Panc1 (cell line): ENCODE data around the gene PPP1R3C. TPM values are rescaled to one million over a fixed set of nuclear protein-coding genes. Genes with fewer than 3 reads are reported as not detected.

Experiments used
- ATAC-seq: fragments of 200-7000 bp; cut with Tn5 transposase; 2 replicates; pipeline ENCODE4 v1.9.1; 2020; ENCODE audit warnings: mild to moderate bottlenecking, moderate library complexity
- BruUV-seq: library from RNA; stranded (reverse); fragments of 400-500 nt; replicated peaks from 2 replicates; lab custom pipeline; 2021; lab: Mats Ljungman, UMichigan
- CTCF ChIA-PET: fragments of 300-600 bp; sonication (Branson Sonifier 250); formaldehyde crosslinking; loops from one replicate; lab custom pipeline; 2022; ENCODE audit warnings: antibody characterized with exemption; lab: Charles Lee
- POLR2A ChIA-PET: fragments of 300-600 bp; sonication (Branson Sonifier 250); formaldehyde crosslinking; loops from one replicate; lab custom pipeline; 2022; ENCODE audit warnings: antibody characterized with exemption; lab: Charles Lee
- DNase-seq: peaks from one replicate; pipeline ENCODE4 v3.0.0-alpha.2; 2010; ENCODE audit warnings: low read depth, low spot score
- H3K27ac ChIP-seq: 2 replicates; pipeline ENCODE4 v1.5.1; 2011; ENCODE audit warnings: mild to moderate bottlenecking, low read length, inconsistent platforms
- H3K27me3 ChIP-seq: fragments of 200-500 bp; sonication (Bioruptor generic); 2 replicates; pipeline ENCODE4 v1.6.0; 2014; ENCODE audit warnings: low read length, inconsistent platforms; ENCODE audit not compliant: control insufficient read depth, insufficient read depth
- H3K36me3 ChIP-seq: fragments of 200-500 bp; sonication (Bioruptor generic); 2 replicates; pipeline ENCODE4 v1.5.1; 2014; ENCODE audit warnings: inconsistent platforms, mild to moderate bottlenecking, low read length, moderate library complexity; ENCODE audit not compliant: control insufficient read depth, insufficient read depth
- H3K4me1 ChIP-seq: 2 replicates; pipeline ENCODE4 v1.5.1; 2011; ENCODE audit warnings: inconsistent platforms, mild to moderate bottlenecking, low read length, moderate library complexity; ENCODE audit not compliant: control insufficient read depth, insufficient read depth
- H3K4me3 ChIP-seq, 2 experiments: 2 replicates each; pipeline ENCODE4 v1.5.1; 2011 to 2012; ENCODE audit warnings: low read depth in 2 of 2, low read length in 2 of 2, mild to moderate bottlenecking in 2 of 2, inconsistent platforms in 1 of 2, moderate library complexity in 1 of 2
- H3K9me3 ChIP-seq: fragments of 200-500 bp; sonication (Bioruptor generic); 2 replicates; pipeline ENCODE4 v1.5.1; 2014; ENCODE audit warnings: low read depth, mild to moderate bottlenecking, inconsistent platforms, low read length, moderate library complexity; ENCODE audit not compliant: control insufficient read depth, insufficient read depth
- CTCF ChIP-seq: fragments of 450-650 bp; IDR thresholded peaks from 2 replicates; pipeline ENCODE4 v1.5.1; 2017; ENCODE audit warnings: mild to moderate bottlenecking
- POLR2AphosphoS5 ChIP-seq: IDR thresholded peaks from 2 replicates; pipeline ENCODE4 v1.6.1; 2012; ENCODE audit warnings: mild to moderate bottlenecking, low read depth, low read length, moderate library complexity
- REST ChIP-seq, 2 experiments: IDR thresholded peaks; 2 replicates each; pipeline ENCODE4 v1.6.1; 2011 to 2012; ENCODE audit warnings: low read depth in 2 of 2, control low read depth in 1 of 2, low read length in 1 of 2, mild to moderate bottlenecking in 1 of 2, moderate library complexity in 1 of 2; ENCODE audit not compliant: insufficient read depth in 1 of 2
- SIN3A ChIP-seq: IDR thresholded peaks from 2 replicates; pipeline ENCODE4 v1.6.1; 2012; ENCODE audit warnings: low read depth, mild to moderate bottlenecking, low read length, moderate library complexity, borderline replicate concordance; ENCODE audit not compliant: insufficient read depth
- TCF7L2 ChIP-seq: IDR thresholded peaks from 2 replicates; pipeline ENCODE4 v1.6.1; 2011; ENCODE audit warnings: mild to moderate bottlenecking, low read depth, low read length, inconsistent platforms
- in situ Hi-C: cut with HindIII; loops from 2 replicates; pipeline ENCODE4 v1.10.0; 2016; ENCODE audit warnings: low sequenced_read_pairs, low pct_unique_long_range_greater_than_20kb
- intact Hi-C: fragments of 100-400 bp; cut with micrococcal nuclease; formaldehyde crosslinking; loops from one replicate; pipeline ENCODE4 v1.10.0; 2022; ENCODE audit not compliant: unreplicated experiment
- total RNA-seq: library from RNA; stranded (reverse); gene quantifications from one replicate; pipeline ENCODE4 v1.2.1, GENCODE V29; 2021; ENCODE audit not compliant: unreplicated experiment

Gene PPP1R3C
- total RNA-seq, 1 experiment from 2014 or later = 1.2 TPM

GRCh38 chr10:91621483-91622113 is 11.3 kb downstream of the PPP1R3C start:
- no peak overlapping the region for H3K27ac ChIP-seq
- DNase-seq = no peak
- no peak for TF ChIP-seq REST (IDR thresholded peaks at IDR 0.05; ENCODE audit: insufficient read depth in 1 of 2, low read depth in 2 of 2, low read length in 1 of 2)
- TF ChIP-seq POLR2AphosphoS5 = no peak
- no peak for TF ChIP-seq TCF7L2
- TF ChIP-seq CTCF = no peak
- TF ChIP-seq SIN3A = no peak
- no peaks in the 10 kb centered on the region for H3K27me3 ChIP-seq
- no TSS peak for BruUV-seq
- no peaks in the 10 kb centered on the region for H3K36me3 ChIP-seq
- CTCF ChIA-PET = interaction anchor here (0.6 kb wide), 1 partner anchor 16 kb away, joined by 6 read pairs; no protein-coding TSS in a partner anchor
- in situ Hi-C loops (no loop called here), intact Hi-C loops (no loop called here)
- H3K9me3 ChIP-seq = peaks cover 7% of the 10 kb centered on the region; the same call in 1 of the 2 replicates
- no peak overlapping the region for H3K4me3 ChIP-seq
- POLR2A ChIA-PET = interaction anchor here (0.6 kb wide), 1 partner anchor 53 kb away, joined by 4 read pairs; no protein-coding TSS in a partner anchor
- H3K4me1 ChIP-seq = no peaks in the 10 kb centered on the region
- ATAC-seq = no peak

DNA sequence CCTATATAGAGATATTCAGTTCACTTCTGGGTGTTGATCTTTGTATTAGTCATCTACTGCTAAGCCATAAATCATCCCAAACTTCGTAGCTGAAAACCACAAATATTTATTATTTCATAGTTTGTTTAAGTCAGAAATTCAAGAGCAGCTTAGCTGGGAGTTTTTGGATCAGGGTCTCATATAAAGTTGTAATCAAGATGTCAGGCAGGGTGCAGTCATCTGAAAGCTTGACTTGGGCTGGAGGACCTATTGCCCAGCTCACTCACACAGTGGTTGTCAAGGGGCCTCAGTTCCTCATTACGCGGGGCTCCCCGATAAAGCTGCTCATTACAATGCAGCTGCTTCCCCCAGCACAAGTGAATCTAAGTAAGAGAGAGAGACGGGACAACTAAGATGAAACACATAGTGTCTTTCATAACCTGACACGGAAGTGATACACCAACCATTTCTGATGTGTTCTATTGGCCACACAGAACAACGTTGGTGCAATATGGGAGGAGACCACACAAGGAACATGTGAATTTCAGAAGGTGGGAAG is 15.7 kb downstream of the PPP1R3C start:
- ChIA-PET CTCF (no interaction called here), POLR2A (no interaction called here)
- Histone ChIP-seq H3K27ac (no peak overlapping the region), H3K27me3 (no peaks in the 10 kb centered on the region), H3K9me3 (0 out of 2 replicates have a peak, but pooled peaks cover 5% of the 10 kb centered on the region), H3K4me1 (no peaks in the 10 kb centered on the region), H3K36me3 (no peaks in the 10 kb centered on the region), H3K4me3 (no peak overlapping the region)
- in situ Hi-C loops (no loop called here), intact Hi-C loops (no loop called here)
- TF ChIP-seq POLR2AphosphoS5 (no peak), REST (IDR thresholded peaks at IDR 0.05; ENCODE audit: insufficient read depth in 1 of 2, low read depth in 2 of 2, low read length in 1 of 2) (no peak), CTCF (no peak), SIN3A (no peak), TCF7L2 (no peak)
- no TSS peak for BruUV-seq
- DNase-seq (no peak), ATAC-seq (0 out of 2 replicates have a peak, but pooled peaks have one; percentile 39)
